ENCODE data around the gene SLC49A4.

Gene SLC49A4

GRCh38 chr3:122868322-122868721, 73.5 kb downstream of the SLC49A4 start:
- no peak for DNase-seq (ENCODE audit: low read depth)
- no peak for TF ChIP-seq CTCF (IDR thresholded peaks at IDR 0.05; ENCODE audit: low read length, missing control alignments)
- H3K4me3 ChIP-seq (replicated peaks; ENCODE audit: low read depth, low read length) = no peak overlapping the region

GRCh38 chr3:122873741-122874515, 79.1 kb downstream of the SLC49A4 start:
- TF ChIP-seq CTCF (IDR thresholded peaks at IDR 0.05; ENCODE audit: low read length, missing control alignments) = no peak
- DNase-seq (ENCODE audit: low read depth) = no peak
- no peak overlapping the region for H3K4me3 ChIP-seq (replicated peaks; ENCODE audit: low read depth, low read length)

GRCh38 chr3:122875547-122876127, 80.8 kb downstream of the SLC49A4 start:
- TF ChIP-seq CTCF (IDR thresholded peaks at IDR 0.05; ENCODE audit: low read length, missing control alignments) = no peak
- no peak for DNase-seq (ENCODE audit: low read depth)
- no peak overlapping the region for H3K4me3 ChIP-seq (replicated peaks; ENCODE audit: low read depth, low read length)

- DNase-seq (ENCODE audit: low read depth) = no peak
- H3K4me3 ChIP-seq (replicated peaks; ENCODE audit: low read depth, low read length) = no peak overlapping the region
- no peak for TF ChIP-seq CTCF (IDR thresholded peaks at IDR 0.05; ENCODE audit: low read length, missing control alignments)
These were observed 85.3 kb downstream of the SLC49A4 start for GRCh38 chr3:122880173-122880572.

- no peak for DNase-seq (ENCODE audit: low read depth)
- H3K4me3 ChIP-seq (replicated peaks; ENCODE audit: low read depth, low read length) = no peak overlapping the region
- no peak for TF ChIP-seq CTCF (IDR thresholded peaks at IDR 0.05; ENCODE audit: low read length, missing control alignments)
These were observed 85.8 kb downstream of the SLC49A4 start for GRCh38 chr3:122880624-122881023.

- DNase-seq (ENCODE audit: low read depth) = no peak
- no peak for TF ChIP-seq CTCF (IDR thresholded peaks at IDR 0.05; ENCODE audit: low read length, missing control alignments)
- H3K4me3 ChIP-seq (replicated peaks; ENCODE audit: low read depth, low read length) = no peak overlapping the region
These were observed 87.6 kb downstream of the SLC49A4 start for GRCh38 chr3:122882361-122882947.

Data from fibroblast of pulmonary artery (primary cell).